NCI-H1417 treated with DMSO at 0.1 percent for 48 hours (cell line): ENCODE data around the gene UBA52.

Source experiments
- DNase-seq: peaks from one replicate; lab custom pipeline; 2025; lab: John Stamatoyannopoulos, UW

The UBA52 gene

GRCh38 chr19:18608805-18609716 lies 37.4 kb downstream of the UBA52 start:
- no peak for DNase-seq

GRCh38 chr19:18609717-18610051 lies 38.0 kb downstream of the UBA52 start:
- DNase-seq, result no peak

GRCh38 chr19:18610245-18610555 lies 38.5 kb downstream of the UBA52 start:
- no peak for DNase-seq

- no peak for DNase-seq
These were observed 39.1 kb downstream of the UBA52 start for GRCh38 chr19:18610556-18611326.

GRCh38 chr19:18611327-18612050 lies 39.8 kb downstream of the UBA52 start:
- DNase-seq, result no peak

- no peak for DNase-seq
These were observed 40.6 kb downstream of the UBA52 start for GRCh38 chr19:18612051-18612771.

- no peak for DNase-seq
These were observed 41.3 kb downstream of the UBA52 start, which contains the start of gene TMEM59L for GRCh38 chr19:18612772-18613588. TMEM59L (plus strand) TSS chr19:18612870; CDS start chr19:18612959, 89 bp downstream.

- no peak for DNase-seq
These were observed 42.1 kb downstream of the UBA52 start for GRCh38 chr19:18613589-18614234.

GRCh38 chr19:18616023-18616422 lies 44.4 kb downstream of the UBA52 start:
- no peak for DNase-seq

GRCh38 chr19:18617562-18617961 lies 45.9 kb downstream of the UBA52 start:
- no peak for DNase-seq

GRCh38 chr19:18618236-18618635 lies 46.6 kb downstream of the UBA52 start:
- no peak for DNase-seq

- no peak for DNase-seq
These were observed 48.7 kb downstream of the UBA52 start for GRCh38 chr19:18620311-18620710.

- no peak for DNase-seq
These were observed 49.2 kb downstream of the UBA52 start for GRCh38 chr19:18620902-18621301.

GRCh38 chr19:18626906-18627305 lies 55.2 kb downstream of the UBA52 start:
- DNase-seq, result no peak
